ENCODE measurements around the gene DNLZ.

GRCh38 chr9:136410500-136411287 is 47.1 kb upstream of the DNLZ start, which contains the start of the genes ENTR1 and PMPCA:
- TF ChIP-seq CTCF (IDR thresholded peaks at IDR 0.05) (no peak), EZH2 (IDR thresholded peaks at IDR 0.05; ENCODE audit: borderline replicate concordance, insufficient read depth, low read depth, low read length, poor library complexity, severe bottlenecking) (no peak)
